ENCODE data around the gene MNS1.

MNS1 gene

GRCh38 chr15:56385908-56386307, 79.0 kb downstream of the MNS1 start:
- no peak overlapping the region for H3K4me3 Mint-ChIP-seq
- no peak overlapping the region for H3K27ac Mint-ChIP-seq
- H3K27me3 Mint-ChIP-seq (ENCODE audit: low read depth): no peaks in the 10 kb centered on the region
- peaks cover 59% of the 10 kb centered on the region for H3K36me3 Mint-ChIP-seq (ENCODE audit: low read depth)
- no peaks in the 10 kb centered on the region for H3K4me1 Mint-ChIP-seq
- peaks cover 14% of the 10 kb centered on the region for H3K9me3 Mint-ChIP-seq
- TF ChIP-seq CTCF (IDR thresholded peaks at IDR 0.05; ENCODE audit: unreplicated experiment in 3 of 3): no peak

DNA sequence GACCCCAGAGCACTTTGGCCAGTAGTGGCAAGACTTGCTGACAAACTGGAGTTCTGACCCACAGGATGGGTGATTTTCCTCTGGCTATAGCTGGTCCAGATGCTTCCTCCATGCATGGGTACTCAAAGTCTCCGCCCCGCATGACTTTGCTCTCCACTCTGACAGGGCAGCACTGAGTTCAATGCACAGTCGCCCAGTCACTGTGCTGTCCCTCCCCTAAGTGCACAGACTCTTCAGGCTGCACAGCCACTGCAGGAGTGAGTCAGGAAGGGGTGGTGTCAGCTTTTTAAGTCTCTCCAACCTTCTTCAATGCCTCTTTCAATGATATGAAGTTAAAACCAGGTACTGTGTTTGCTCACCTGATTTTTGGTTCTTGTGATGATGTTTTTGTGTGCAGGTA, 81.9 kb downstream of the MNS1 start:
- peaks cover 77% of the 10 kb centered on the region for H3K36me3 Mint-ChIP-seq (ENCODE audit: low read depth)
- H3K4me1 Mint-ChIP-seq: no peaks in the 10 kb centered on the region
- peaks cover 41% of the 10 kb centered on the region for H3K9me3 Mint-ChIP-seq
- H3K27ac Mint-ChIP-seq: no peak overlapping the region
- TF ChIP-seq CTCF (IDR thresholded peaks at IDR 0.05; ENCODE audit: unreplicated experiment in 3 of 3): no peak
- no peaks in the 10 kb centered on the region for H3K27me3 Mint-ChIP-seq (ENCODE audit: low read depth)
- H3K4me3 Mint-ChIP-seq: no peak overlapping the region

Data from nephron (organoid).